ENCODE measurements around the gene SYCN. TPM values are rescaled to one million over a fixed set of nuclear protein-coding genes. Genes with fewer than 3 reads are reported as not detected.

The SYCN gene
- not detected for total RNA-seq

GRCh38 chr19:39203372-39204341 is at the start of gene SYCN:
SYCN (minus strand) TSS chr19:39204263; CDS start chr19:39204254, 9 bp downstream.

GRCh38 chr19:39248806-39249205 is 44.7 kb upstream of the SYCN start, which contains the start of gene IFNL4:
IFNL4 (minus strand) TSS chr19:39248856.

GRCh38 chr19:39244410-39245100 is 40.5 kb upstream of the SYCN start, which contains the start of gene IFNL3:
IFNL3 (minus strand) TSS chr19:39245006; CDS start chr19:39244967, 39 bp downstream.

GRCh38 chr19:39196860-39197562 is 7.1 kb downstream of the SYCN start, which contains the start of gene NCCRP1:
NCCRP1 (plus strand) TSS chr19:39196964; CDS start chr19:39196983, 19 bp downstream.

Other genes with a start within 250 kb of the SYCN start
- 9.1 TPM for gene FBXO17, start 228.5 kb downstream of the SYCN start, total RNA-seq
- gene FBXO27, start 171.7 kb downstream of the SYCN start, total RNA-seq = 5.9 TPM
- not detected for gene ACP7, start 119.9 kb downstream of the SYCN start, total RNA-seq
- gene PAK4, start 78.5 kb downstream of the SYCN start, total RNA-seq = 2.5 TPM
- gene NCCRP1, start 7.3 kb downstream of the SYCN start, total RNA-seq = not detected
- not detected for gene IFNL3, start 40.7 kb upstream of the SYCN start, total RNA-seq
- not detected for gene IFNL4, start 44.6 kb upstream of the SYCN start, total RNA-seq
- gene IFNL2, start 64.1 kb upstream of the SYCN start, total RNA-seq = not detected
- gene IFNL1, start 92.1 kb upstream of the SYCN start, total RNA-seq = not detected
- 9.4 TPM for gene LRFN1, start 116.6 kb upstream of the SYCN start, total RNA-seq
- gene GMFG, start 131.8 kb upstream of the SYCN start, total RNA-seq = 0.94 TPM
- 63.2 TPM for gene SAMD4B, start 138.2 kb upstream of the SYCN start, total RNA-seq
- 31.3 TPM for gene PAF1, start 186.8 kb upstream of the SYCN start, total RNA-seq
- gene MED29, start 187.1 kb upstream of the SYCN start, total RNA-seq = 20.0 TPM
- 0.94 TPM for gene ZFP36, start 202.6 kb upstream of the SYCN start, total RNA-seq
- 49.1 TPM for gene PLEKHG2, start 208.4 kb upstream of the SYCN start, total RNA-seq
- 67.9 TPM for gene RPS16, start 231.7 kb upstream of the SYCN start, total RNA-seq
- 70.7 TPM for gene SUPT5H, start 241.3 kb upstream of the SYCN start, total RNA-seq